ENCODE results near the gene HCFC2. TPM values are rescaled to one million over a fixed set of nuclear protein-coding genes. Genes with fewer than 3 reads are reported as not detected.

HCFC2 gene
- total RNA-seq, 1 experiment from 2014 or later: 9.4 TPM

GRCh38 chr12:104048811-104049210, 15.5 kb upstream of the HCFC2 start:
- DNase-seq: no peak
- Mint-ChIP-seq H3K9me3 (ENCODE audit: low read depth, unreplicated experiment) (no peaks in the 10 kb centered on the region), H3K4me3 (ENCODE audit: low read depth, unreplicated experiment) (no peak overlapping the region), H3K36me3 (ENCODE audit: insufficient read depth, unreplicated experiment) (no peaks in the 10 kb centered on the region), H3K27ac (ENCODE audit: unreplicated experiment) (no peak overlapping the region), H3K4me1 (ENCODE audit: low read depth, unreplicated experiment) (peaks cover 24% of the 10 kb centered on the region), H3K27me3 (ENCODE audit: unreplicated experiment) (peaks cover 38% of the 10 kb centered on the region)
- no peak for TF ChIP-seq CTCF (IDR thresholded peaks at IDR 0.05; ENCODE audit: unreplicated experiment)
- CTCF ChIA-PET: interaction anchor here (0.6 kb wide), 1 partner anchor 56 kb away, joined by 3 read pairs; no protein-coding TSS in a partner anchor
- no TSS peak for BruUV-seq (replicated peaks)
- intact Hi-C loops (cut with micrococcal nuclease; ENCODE audit: unreplicated experiment): no loop called here

GRCh38 chr12:104049278-104049902, 14.9 kb upstream of the HCFC2 start:
- H3K27ac Mint-ChIP-seq (ENCODE audit: unreplicated experiment): no peak overlapping the region
- no peak for DNase-seq
- no TSS peak for BruUV-seq (replicated peaks)
- CTCF ChIA-PET: no interaction called here
- no peak for TF ChIP-seq CTCF (IDR thresholded peaks at IDR 0.05; ENCODE audit: unreplicated experiment)
- H3K4me1 Mint-ChIP-seq (ENCODE audit: low read depth, unreplicated experiment): peaks cover 24% of the 10 kb centered on the region
- peak overlapping the region; percentile 65 for H3K4me3 Mint-ChIP-seq (ENCODE audit: low read depth, unreplicated experiment)
- intact Hi-C loops (cut with micrococcal nuclease; ENCODE audit: unreplicated experiment): no loop called here
- peaks cover 44% of the 10 kb centered on the region for H3K27me3 Mint-ChIP-seq (ENCODE audit: unreplicated experiment)
- H3K36me3 Mint-ChIP-seq (ENCODE audit: insufficient read depth, unreplicated experiment): no peaks in the 10 kb centered on the region
- no peaks in the 10 kb centered on the region for H3K9me3 Mint-ChIP-seq (ENCODE audit: low read depth, unreplicated experiment)

- H3K4me1 Mint-ChIP-seq (ENCODE audit: low read depth, unreplicated experiment): peaks cover 20% of the 10 kb centered on the region
- BruUV-seq (replicated peaks): no TSS peak
- no peaks in the 10 kb centered on the region for H3K36me3 Mint-ChIP-seq (ENCODE audit: insufficient read depth, unreplicated experiment)
- peaks cover 49% of the 10 kb centered on the region for H3K27me3 Mint-ChIP-seq (ENCODE audit: unreplicated experiment)
- peak; percentile 22 for DNase-seq
- TF ChIP-seq CTCF (IDR thresholded peaks at IDR 0.05; ENCODE audit: unreplicated experiment): no peak
- H3K27ac Mint-ChIP-seq (ENCODE audit: unreplicated experiment): no peak within 1 kb of the TSS
- CTCF ChIA-PET: no interaction called here
- intact Hi-C loops (cut with micrococcal nuclease; ENCODE audit: unreplicated experiment): no loop called here
- H3K4me3 Mint-ChIP-seq (ENCODE audit: low read depth, unreplicated experiment): peak within 1 kb of the TSS; percentile 65
- H3K9me3 Mint-ChIP-seq (ENCODE audit: low read depth, unreplicated experiment): no peaks in the 10 kb centered on the region
Measured at GRCh38 chr12:104049903-104050356, 14.4 kb upstream of the HCFC2 start, which contains the start of gene GLT8D2. Gene GLT8D2 (minus strand): TSS chr12:104050187. CDS start chr12:104019648, 30,539 bp downstream.

GRCh38 chr12:104050436-104050835, 13.9 kb upstream of the HCFC2 start:
- no peak overlapping the region for H3K27ac Mint-ChIP-seq (ENCODE audit: unreplicated experiment)

More at GRCh38 chr12:104050436-104050835, 13.9 kb upstream of the HCFC2 start:
- H3K9me3 Mint-ChIP-seq (ENCODE audit: low read depth, unreplicated experiment): no peaks in the 10 kb centered on the region
- H3K4me1 Mint-ChIP-seq (ENCODE audit: low read depth, unreplicated experiment): peaks cover 14% of the 10 kb centered on the region
- intact Hi-C loops (cut with micrococcal nuclease; ENCODE audit: unreplicated experiment): no loop called here
- no peak for TF ChIP-seq CTCF (IDR thresholded peaks at IDR 0.05; ENCODE audit: unreplicated experiment)
- H3K4me3 Mint-ChIP-seq (ENCODE audit: low read depth, unreplicated experiment): peak overlapping the region; percentile 65
- CTCF ChIA-PET: no interaction called here
- H3K36me3 Mint-ChIP-seq (ENCODE audit: insufficient read depth, unreplicated experiment): no peaks in the 10 kb centered on the region
- DNase-seq: no peak
- no TSS peak for BruUV-seq (replicated peaks)
- peaks cover 54% of the 10 kb centered on the region for H3K27me3 Mint-ChIP-seq (ENCODE audit: unreplicated experiment)

Measured in Calu3 (cell line).